Measurements from ENCODE around the gene ANO6.
A peak's percentile ranks its signal among the peaks of the same experiment; 100 is the strongest.
"Not testable (repeated sequence)": the region's sequence is repeated elsewhere in the genome, so short reads cannot be mapped to it uniquely, and the experiment has no call there.

The ANO6 gene

GRCh38 chr12:45215419-45216229 lies at the start of gene ANO6:
Gene ANO6, plus strand, starts transcription at chr12:45216095. Its CDS starts 227 bp downstream, at chr12:45216322.
- Mint-ChIP-seq H3K4me1 (peaks cover 38% of the 10 kb centered on the region), H3K4me3 (peak within 1 kb of the TSS; percentile 92), H3K27ac (peak within 1 kb of the TSS; percentile 95), H3K36me3 (peaks cover 6% of the 10 kb centered on the region), H3K9me3 (no peaks in the 10 kb centered on the region)
- ATAC-seq (peak; percentile 88), DNase-seq (ENCODE audit: low spot score in 2 of 2) (peak; percentile 67 to 89)

GRCh38 chr12:45168976-45169375 lies 46.9 kb upstream of the ANO6 start:
- Mint-ChIP-seq H3K27ac (peak overlapping the region; percentile 64), H3K36me3 (no peaks in the 10 kb centered on the region), H3K4me1 (no peaks in the 10 kb centered on the region), H3K9me3 (peaks cover 2% of the 10 kb centered on the region), H3K4me3 (no peak overlapping the region)
- ATAC-seq (no peak), DNase-seq (ENCODE audit: low spot score in 2 of 2) (no peak)

- Mint-ChIP-seq H3K9me3 (no peaks in the 10 kb centered on the region), H3K27ac (no peak overlapping the region), H3K36me3 (no peaks in the 10 kb centered on the region), H3K4me1 (no peaks in the 10 kb centered on the region), H3K4me3 (no peak overlapping the region)
- ATAC-seq (peak; percentile 65), DNase-seq (ENCODE audit: low spot score in 2 of 2) (peak; percentile 72 to 87)
These were observed 45.3 kb upstream of the ANO6 start for GRCh38 chr12:45170456-45171042.

- H3K4me3 Mint-ChIP-seq; ATAC-seq; H3K36me3 Mint-ChIP-seq; H3K4me1 Mint-ChIP-seq; H3K27ac Mint-ChIP-seq; DNase-seq (ENCODE audit: low spot score in 2 of 2): not testable (repeated sequence)
- H3K9me3 Mint-ChIP-seq = peaks cover 13% of the 10 kb centered on the region
These were observed 42.6 kb upstream of the ANO6 start for GRCh38 chr12:45173293-45173692.

- Mint-ChIP-seq H3K4me1 (no peaks in the 10 kb centered on the region), H3K36me3 (peaks cover 7% of the 10 kb centered on the region), H3K9me3 (peaks cover 19% of the 10 kb centered on the region), H3K4me3 (no peak overlapping the region), H3K27ac (no peak overlapping the region)
- ATAC-seq (no peak), DNase-seq (ENCODE audit: low spot score in 2 of 2) (no peak)
These were observed 41.3 kb upstream of the ANO6 start for GRCh38 chr12:45174595-45174994.

GRCh38 chr12:45178771-45179170 lies 37.1 kb upstream of the ANO6 start:
- H3K4me1 Mint-ChIP-seq = no peaks in the 10 kb centered on the region
- DNase-seq (ENCODE audit: low spot score in 2 of 2) = no peak
- no peak for ATAC-seq
- no peak overlapping the region for H3K4me3 Mint-ChIP-seq
- H3K27ac Mint-ChIP-seq = no peak overlapping the region
- peaks cover 19% of the 10 kb centered on the region for H3K9me3 Mint-ChIP-seq
- H3K36me3 Mint-ChIP-seq = peaks cover 7% of the 10 kb centered on the region

- no peaks in the 10 kb centered on the region for H3K4me1 Mint-ChIP-seq
- peaks cover 13% of the 10 kb centered on the region for H3K9me3 Mint-ChIP-seq
- ATAC-seq (no peak), DNase-seq (ENCODE audit: low spot score in 2 of 2) (no peak)
- H3K4me3 Mint-ChIP-seq = no peak overlapping the region
- H3K36me3 Mint-ChIP-seq = no peaks in the 10 kb centered on the region
- H3K27ac Mint-ChIP-seq = no peak overlapping the region
These were observed 33.4 kb upstream of the ANO6 start for GRCh38 chr12:45182511-45182910.

- Mint-ChIP-seq H3K36me3 (no peaks in the 10 kb centered on the region), H3K4me1 (no peaks in the 10 kb centered on the region), H3K4me3 (no peak overlapping the region), H3K9me3 (peaks cover 6% of the 10 kb centered on the region), H3K27ac (no peak overlapping the region)
- ATAC-seq = no peak
- no peak for DNase-seq (ENCODE audit: low spot score in 2 of 2)
These were observed 32.6 kb upstream of the ANO6 start for GRCh38 chr12:45183246-45183645.

GRCh38 chr12:45184147-45184963 lies 31.5 kb upstream of the ANO6 start:
- no peaks in the 10 kb centered on the region for H3K9me3 Mint-ChIP-seq
- no peak for DNase-seq (ENCODE audit: low spot score in 2 of 2)
- H3K4me1 Mint-ChIP-seq = no peaks in the 10 kb centered on the region
- H3K27ac Mint-ChIP-seq = no peak overlapping the region
- no peak for ATAC-seq
- H3K36me3 Mint-ChIP-seq = no peaks in the 10 kb centered on the region
- no peak overlapping the region for H3K4me3 Mint-ChIP-seq

- H3K4me1 Mint-ChIP-seq = no peaks in the 10 kb centered on the region
- no peaks in the 10 kb centered on the region for H3K36me3 Mint-ChIP-seq
- H3K9me3 Mint-ChIP-seq = no peaks in the 10 kb centered on the region
- ATAC-seq = no peak
- H3K27ac Mint-ChIP-seq = no peak overlapping the region
- no peak for DNase-seq (ENCODE audit: low spot score in 2 of 2)
- H3K4me3 Mint-ChIP-seq = no peak overlapping the region
These were observed 29.1 kb upstream of the ANO6 start for GRCh38 chr12:45186762-45187161.

- Mint-ChIP-seq H3K36me3 (no peaks in the 10 kb centered on the region), H3K4me1 (peaks cover 7% of the 10 kb centered on the region), H3K4me3 (no peak overlapping the region), H3K27ac (no peak overlapping the region), H3K9me3 (no peaks in the 10 kb centered on the region)
- no peak for DNase-seq (ENCODE audit: low spot score in 2 of 2)
- ATAC-seq = no peak
These were observed 26.0 kb upstream of the ANO6 start for GRCh38 chr12:45189766-45190403.

- H3K9me3 Mint-ChIP-seq = no peaks in the 10 kb centered on the region
- DNase-seq (ENCODE audit: low spot score in 2 of 2) = no peak
- H3K27ac Mint-ChIP-seq = no peak overlapping the region
- peak; percentile 64 for ATAC-seq
- H3K4me1 Mint-ChIP-seq = peaks cover 7% of the 10 kb centered on the region
- H3K4me3 Mint-ChIP-seq = no peak overlapping the region
- no peaks in the 10 kb centered on the region for H3K36me3 Mint-ChIP-seq
These were observed 24.7 kb upstream of the ANO6 start for GRCh38 chr12:45191239-45191638.

- DNase-seq (ENCODE audit: low spot score in 2 of 2) (no peak), ATAC-seq (no peak)
- H3K27ac Mint-ChIP-seq = no peak overlapping the region
- peaks cover 7% of the 10 kb centered on the region for H3K4me1 Mint-ChIP-seq
- H3K9me3 Mint-ChIP-seq = no peaks in the 10 kb centered on the region
- no peak overlapping the region for H3K4me3 Mint-ChIP-seq
- H3K36me3 Mint-ChIP-seq = no peaks in the 10 kb centered on the region
These were observed 23.2 kb upstream of the ANO6 start for GRCh38 chr12:45192707-45193106.

GRCh38 chr12:45200491-45201043 lies 15.3 kb upstream of the ANO6 start:
- Mint-ChIP-seq H3K4me1 (peaks cover 15% of the 10 kb centered on the region), H3K4me3 (no peak overlapping the region), H3K9me3 (no peaks in the 10 kb centered on the region), H3K36me3 (no peaks in the 10 kb centered on the region), H3K27ac (no peak overlapping the region)
- peak; percentile 37 for ATAC-seq
- DNase-seq (ENCODE audit: low spot score in 2 of 2) = no peak

GRCh38 chr12:45203767-45204166 lies 12.1 kb upstream of the ANO6 start:
- DNase-seq (ENCODE audit: low spot score in 2 of 2) (no peak), ATAC-seq (no peak)
- H3K36me3 Mint-ChIP-seq = no peaks in the 10 kb centered on the region
- H3K27ac Mint-ChIP-seq = no peak overlapping the region
- no peaks in the 10 kb centered on the region for H3K9me3 Mint-ChIP-seq
- H3K4me3 Mint-ChIP-seq = no peak overlapping the region
- H3K4me1 Mint-ChIP-seq = peaks cover 15% of the 10 kb centered on the region

All from stimulated activated effector memory CD8-positive, alpha-beta T cell treated with anti-CD3 and anti-CD28 coated beads, Interleukin-12 subunit alpha, Interleukin-12 subunit beta, amount 100 ng/mL, for 72 hours (primary cell).